GM18909 (cell line): ENCODE data around the gene SLITRK1.

Experiments
- ATAC-seq: cut with Tn5 transposase; IDR thresholded peaks from one replicate; pipeline ENCODE4 v1.9.1; 2021; ENCODE audit warnings: mild to moderate bottlenecking; ENCODE audit not compliant: unreplicated experiment, poor library complexity

Gene SLITRK1

DNA sequence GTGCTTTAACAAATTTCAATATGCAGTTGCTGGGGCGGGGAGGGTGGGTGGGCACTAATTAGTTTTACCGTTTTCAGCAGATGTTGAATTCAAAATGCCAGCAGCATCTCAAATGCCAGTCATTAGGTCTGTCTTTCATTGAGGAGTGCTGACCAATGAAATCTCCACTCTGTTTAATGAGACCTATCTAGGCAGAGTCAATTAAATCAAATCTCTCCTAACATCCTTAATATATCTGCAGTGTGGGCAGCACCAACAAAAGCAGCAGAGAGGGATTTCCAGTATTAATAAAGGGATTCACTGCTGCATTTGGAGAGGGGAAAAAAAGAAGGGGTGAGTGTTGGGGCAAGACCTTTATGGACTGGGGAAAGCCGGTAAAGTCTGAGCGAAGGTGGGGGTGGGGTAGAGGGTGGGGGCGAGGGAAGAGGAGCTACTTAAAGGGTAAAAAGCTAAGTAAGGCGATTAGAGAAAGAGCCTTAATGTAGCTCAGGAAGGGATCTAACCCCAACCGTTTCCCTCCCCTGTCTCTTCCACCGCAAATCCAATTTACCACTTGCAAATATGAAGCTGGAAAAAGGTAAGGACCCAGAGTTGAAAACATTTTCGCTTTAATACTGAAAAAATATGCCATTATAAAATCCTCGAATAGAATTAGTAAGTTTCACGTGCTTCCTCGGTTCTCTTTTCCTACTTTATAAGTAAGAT is 4.5 kb downstream of the SLITRK1 start:
- no peak for ATAC-seq

DNA sequence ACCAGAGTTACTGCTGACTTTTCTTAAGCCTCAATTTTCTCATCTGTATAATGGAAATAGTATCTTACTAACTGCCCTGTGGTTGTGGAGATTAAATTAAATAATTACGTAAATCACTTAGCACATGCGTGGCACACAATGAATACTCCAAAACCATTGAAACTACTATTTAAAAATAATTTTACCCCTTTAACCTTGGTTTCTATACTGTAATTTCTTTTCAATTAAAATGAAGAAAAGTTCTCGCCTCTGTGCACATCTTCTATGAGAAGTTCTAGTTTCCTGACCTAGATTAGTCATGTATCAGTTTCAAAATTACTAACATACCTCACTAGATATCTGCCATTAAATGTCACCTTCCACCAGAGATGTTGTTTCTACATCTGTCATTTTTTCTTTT is 5.7 kb downstream of the SLITRK1 start:
- peak; percentile 76 for ATAC-seq

DNA sequence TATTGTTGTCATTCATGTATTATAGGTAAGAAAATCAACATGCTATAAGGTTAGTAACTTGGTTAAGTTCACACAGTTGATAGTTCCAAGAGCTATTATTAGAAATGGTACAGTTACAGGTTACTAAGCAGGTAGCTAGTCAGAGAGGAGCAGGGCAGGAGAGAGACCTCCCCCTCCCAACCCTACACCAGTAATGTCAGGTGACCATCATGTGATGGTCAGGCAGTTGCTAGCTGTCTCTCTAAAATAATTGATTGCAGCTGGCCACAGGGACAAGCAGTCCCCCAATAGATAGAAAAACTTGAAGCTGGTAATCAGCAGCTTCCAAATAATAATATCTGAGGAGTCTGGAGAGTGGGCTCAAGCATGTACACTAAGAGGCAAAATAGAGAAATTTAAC is 14.6 kb downstream of the SLITRK1 start:
- no peak for ATAC-seq

DNA sequence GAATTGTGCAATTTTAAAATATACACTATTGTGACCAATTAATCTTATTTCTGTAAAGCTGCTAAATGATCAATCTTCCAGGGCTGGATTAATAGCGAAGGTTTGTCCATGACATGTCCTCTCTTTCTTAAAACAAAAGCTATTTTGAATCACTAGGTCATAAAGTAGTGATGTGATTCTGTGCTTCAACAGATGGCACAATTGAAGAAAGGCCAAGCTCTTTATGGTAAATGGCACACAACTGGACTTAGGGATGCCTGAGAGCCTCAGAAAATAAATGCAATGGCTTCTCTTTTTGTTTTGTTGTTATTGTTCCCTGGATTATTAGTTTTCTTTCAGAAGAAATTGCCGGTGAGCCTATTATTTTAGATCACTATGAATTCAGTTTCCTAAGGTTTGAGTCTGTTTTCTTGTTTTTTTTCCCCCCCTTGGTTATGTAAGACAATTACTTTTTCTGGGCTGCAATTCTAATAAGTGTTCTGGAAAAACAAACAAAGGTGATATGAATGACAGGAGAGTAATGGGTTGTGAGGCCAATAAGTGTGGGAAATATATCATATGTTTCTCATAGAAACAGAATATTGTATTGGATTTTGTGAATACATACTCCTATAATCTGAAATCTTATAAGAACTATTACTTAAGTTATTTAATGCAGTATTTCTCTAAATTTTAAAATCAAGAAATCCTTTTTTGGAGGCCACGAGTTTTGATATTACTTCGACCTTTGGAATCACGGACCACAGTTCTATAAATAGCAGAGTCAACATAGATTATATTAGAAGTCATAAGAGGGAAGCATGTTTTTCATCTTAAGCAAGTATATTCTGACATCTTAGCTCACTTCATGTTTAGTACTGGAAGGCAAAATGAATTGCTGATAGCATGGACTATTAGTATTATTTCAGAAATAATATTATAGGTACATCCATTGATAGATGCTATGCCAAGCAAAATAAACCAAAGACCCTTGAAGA is 16.8 kb downstream of the SLITRK1 start:
- ATAC-seq, result no peak

DNA sequence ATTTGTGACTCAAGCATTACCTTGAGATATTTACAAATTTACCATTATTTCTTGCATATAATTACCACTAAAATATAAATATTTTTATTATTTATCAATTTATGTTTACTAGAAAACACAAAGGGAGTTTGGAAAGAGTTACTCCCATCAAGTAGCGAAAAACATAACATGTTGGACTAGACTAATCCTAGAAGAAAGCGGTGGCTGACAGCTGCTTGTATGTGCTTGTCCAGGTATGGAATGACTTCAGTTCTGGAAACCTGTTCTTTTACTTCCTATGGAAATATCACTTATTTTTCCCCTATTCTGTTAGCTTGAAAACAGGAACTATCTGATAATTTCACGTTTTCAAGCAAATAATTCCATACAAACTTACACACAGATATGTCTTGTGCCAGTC is 28.5 kb downstream of the SLITRK1 start:
- ATAC-seq, result no peak

DNA sequence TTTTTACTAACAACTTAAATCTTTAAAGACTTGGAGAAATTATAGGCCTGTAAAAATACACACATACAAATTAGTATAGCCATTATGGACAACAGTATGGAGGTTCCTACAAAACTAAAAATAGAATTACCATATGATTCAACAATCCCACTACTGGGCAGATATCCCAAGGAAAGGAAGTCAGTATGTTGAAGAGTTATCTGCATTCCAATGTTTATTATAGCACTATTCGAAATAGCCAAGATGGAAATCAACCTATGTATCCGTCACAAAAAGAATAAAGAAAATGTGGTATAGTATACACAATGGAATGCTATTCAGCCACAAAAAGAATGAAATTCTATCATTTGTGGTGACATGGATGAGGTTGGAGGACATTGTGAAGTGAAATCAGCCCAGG is 37.2 kb downstream of the SLITRK1 start:
- ATAC-seq, result no peak

DNA sequence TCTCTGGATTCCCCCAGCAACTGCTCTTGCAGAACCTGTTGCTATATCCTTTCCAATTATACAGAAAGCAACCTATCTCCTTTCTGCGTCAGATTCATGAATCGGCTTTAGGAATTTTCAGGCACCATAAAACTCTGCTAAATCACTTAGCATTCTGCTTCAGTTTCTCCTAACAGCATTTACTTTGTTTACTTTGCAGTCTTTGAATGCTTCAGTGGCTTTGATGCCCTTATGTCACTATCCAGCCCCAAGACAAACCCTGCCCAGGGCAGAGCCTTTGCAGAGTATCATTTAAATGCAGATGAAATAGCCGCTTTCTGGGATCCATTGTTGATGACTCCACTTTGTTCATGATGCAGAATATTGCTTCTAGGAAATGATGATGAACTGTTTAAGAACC is 43.1 kb downstream of the SLITRK1 start:
- ATAC-seq, result no peak

DNA sequence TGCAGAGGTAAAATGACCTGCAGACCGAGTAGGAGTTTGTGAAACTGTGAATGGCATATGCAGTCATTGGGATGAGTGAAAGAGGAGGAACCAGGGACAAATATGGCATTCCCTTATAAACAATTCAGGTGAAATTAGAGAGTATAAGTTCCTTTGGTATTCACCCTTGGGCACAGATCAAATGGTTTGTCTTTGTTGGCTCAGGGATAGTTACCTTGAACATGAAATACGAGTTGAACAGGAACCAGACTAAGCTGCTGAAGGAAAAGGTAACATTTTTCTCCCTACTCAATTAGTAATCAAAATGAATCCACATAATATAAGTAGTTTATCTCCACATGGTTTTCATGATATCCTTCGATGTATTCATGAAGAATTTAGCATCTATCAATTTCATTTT is 50.5 kb downstream of the SLITRK1 start:
- no peak for ATAC-seq

DNA sequence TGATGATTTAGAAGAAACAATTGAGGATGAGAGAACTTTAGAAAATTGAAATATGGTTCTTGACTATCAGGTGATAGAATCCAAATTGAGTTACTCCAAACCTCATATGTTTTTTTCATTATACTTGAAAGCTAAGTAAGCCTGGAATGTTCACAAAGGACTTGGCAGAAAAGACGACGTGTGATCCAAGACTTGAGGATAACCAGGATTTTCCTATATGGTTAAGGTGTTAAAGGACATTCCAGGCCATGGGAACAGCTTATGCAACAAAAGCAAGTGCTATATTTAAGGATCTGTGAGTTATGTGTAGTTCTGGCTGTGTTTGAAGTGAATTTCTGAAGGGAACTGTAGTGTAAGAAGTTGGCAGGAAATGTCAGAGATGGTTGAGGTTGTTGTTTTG is 52.5 kb downstream of the SLITRK1 start:
- ATAC-seq, result no peak

DNA sequence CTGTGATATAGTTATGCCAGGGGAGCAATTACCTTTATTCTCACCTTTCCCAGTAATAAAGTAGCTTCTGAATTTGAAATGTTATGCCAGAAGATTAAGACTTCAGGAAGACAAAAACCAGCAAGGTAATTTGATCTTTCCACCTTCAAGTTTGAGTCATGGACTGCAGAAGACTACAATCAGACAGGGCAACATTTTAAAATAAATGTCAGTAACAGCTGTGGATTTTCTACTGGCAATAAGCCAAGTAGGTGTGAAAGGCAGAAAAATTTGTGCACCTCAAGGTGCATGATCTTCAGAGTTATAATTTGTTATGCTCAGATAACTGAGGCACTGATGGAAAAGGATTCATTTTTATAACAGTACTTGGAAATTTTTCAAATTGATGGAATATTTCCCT is 54.9 kb downstream of the SLITRK1 start:
- ATAC-seq, result no peak
